Measurements from ENCODE around the gene CISTR. TPM values are rescaled to one million over a fixed set of nuclear protein-coding genes. Genes with fewer than 3 reads are reported as not detected.
"Not testable (repeated sequence)": the region's sequence is repeated elsewhere in the genome, so short reads cannot be mapped to it uniquely, and the experiment has no call there.

Gene CISTR
- total RNA-seq, 1 experiment from 2014 or later = not detected

DNA sequence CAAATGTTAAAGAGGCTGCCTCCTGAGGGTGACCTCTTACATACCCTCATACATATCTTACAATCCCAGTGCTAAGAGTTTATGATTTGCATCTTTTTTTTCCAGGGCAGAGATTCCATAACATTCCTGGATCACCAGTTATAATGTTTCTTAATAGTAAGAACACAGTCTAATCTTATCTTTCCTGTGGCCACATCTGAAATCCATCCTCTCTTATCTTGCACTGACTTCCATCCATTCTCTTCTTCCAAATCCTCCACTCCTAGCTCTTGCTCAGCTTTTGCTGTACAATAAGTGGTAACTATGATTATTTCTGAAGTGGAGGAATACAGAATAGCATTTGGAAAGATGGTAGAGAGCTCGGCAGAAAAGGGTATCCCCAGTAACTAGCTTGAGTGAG, 30.8 kb downstream of the CISTR start:
- DNase-seq (ENCODE audit: low spot score) = no peak

DNA sequence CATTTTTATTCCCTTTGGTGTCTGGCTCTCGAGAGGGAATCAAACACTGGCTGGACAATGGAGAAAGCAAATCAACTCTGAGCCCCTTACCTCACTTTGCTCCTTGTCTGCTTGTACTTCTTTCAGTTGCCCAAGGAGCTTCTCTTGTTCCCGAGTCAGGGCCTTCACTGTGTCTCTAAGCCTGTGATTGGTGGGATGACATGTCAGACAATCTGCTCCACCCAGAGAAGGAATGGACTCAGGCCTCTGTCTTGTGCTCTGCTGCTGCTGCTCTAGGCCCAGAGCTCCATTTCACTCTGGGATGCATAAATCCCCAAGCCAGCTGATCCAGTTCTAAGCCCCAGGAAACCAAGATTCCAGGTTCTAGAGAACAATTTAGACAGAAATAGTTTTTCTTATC, 32.1 kb downstream of the CISTR start:
- no peak for DNase-seq (ENCODE audit: low spot score)

GRCh38 chr12:53718567-53718966, 33.2 kb downstream of the CISTR start:
- DNase-seq (ENCODE audit: low spot score) = not testable (repeated sequence)

DNA sequence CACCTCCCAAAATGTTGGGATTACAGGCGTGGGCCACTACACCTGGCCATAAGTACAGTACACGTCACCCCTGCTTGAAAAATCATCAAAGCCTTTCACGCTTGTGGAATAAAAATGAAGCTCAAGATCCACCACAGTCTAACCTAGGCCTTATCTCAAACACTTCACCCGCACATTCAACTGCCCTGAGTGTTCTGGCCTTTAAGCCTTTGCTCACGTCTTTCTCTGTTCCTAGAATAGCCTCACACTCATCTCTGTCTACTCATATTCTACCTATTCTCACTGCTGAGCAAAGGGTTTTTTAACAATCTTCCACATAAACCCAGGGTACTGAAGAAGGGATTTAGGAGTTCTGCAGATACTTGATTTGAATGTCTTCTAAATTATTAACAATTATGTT, 34.5 kb downstream of the CISTR start:
- DNase-seq (ENCODE audit: low spot score) = no peak

DNA sequence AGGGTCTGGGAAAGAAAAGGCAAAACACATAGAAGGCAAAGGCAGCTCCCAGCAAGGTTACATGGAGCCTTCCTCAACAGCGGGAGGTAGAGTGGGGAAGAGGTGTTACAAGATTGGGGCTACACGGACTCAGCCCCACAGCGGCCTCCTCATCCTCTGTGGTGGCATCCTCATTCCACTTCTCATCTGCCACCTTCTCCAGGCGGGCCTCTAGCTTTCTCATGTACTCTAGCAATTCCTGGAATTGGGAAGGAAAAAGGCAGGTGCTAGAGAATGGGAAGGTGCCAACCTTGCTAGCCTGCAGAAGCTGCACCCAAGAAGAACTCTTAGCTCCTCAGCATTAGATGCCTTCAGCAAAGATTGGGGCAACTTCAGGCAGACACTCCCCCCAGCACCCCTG, 37.8 kb downstream of the CISTR start:
- DNase-seq (ENCODE audit: low spot score) = no peak

- DNase-seq (ENCODE audit: low spot score) = no peak
Measured at GRCh38 chr12:53713516-53713915, 38.3 kb downstream of the CISTR start.

DNA sequence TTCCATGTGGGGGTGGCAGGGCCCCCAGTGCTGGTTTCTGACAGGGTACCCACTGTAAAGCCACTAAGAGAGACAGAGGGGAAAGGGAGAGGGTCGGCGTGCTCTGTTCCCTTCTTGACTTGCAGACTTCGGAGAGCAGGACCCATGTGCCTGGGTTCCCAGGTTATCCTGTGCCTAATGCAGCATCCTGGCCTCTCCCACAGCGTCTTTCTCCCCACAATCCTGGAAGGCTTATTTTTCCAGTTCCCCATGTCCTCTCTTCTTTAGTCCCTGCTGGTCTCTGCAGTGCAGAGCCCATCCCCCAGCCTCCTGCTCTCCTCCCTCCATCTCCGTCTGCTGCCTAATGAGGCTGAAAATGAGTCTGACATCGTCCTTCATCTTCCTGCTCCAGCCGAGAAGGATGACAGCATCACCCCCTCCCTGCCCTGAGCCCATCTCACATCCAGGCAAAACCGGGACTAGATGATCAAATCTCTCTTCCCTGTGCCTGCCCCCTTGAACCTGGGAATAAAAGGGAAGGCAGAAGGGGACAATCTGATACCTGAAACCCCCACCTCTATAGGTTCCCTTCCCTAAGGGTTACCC, 39.6 kb downstream of the CISTR start:
- DNase-seq (ENCODE audit: low spot score) = no peak

GRCh38 chr12:53710091-53710490, 41.7 kb downstream of the CISTR start:
- DNase-seq (ENCODE audit: low spot score) = no peak

GRCh38 chr12:53709671-53710070, 42.1 kb downstream of the CISTR start:
- DNase-seq (ENCODE audit: low spot score) = no peak

DNA sequence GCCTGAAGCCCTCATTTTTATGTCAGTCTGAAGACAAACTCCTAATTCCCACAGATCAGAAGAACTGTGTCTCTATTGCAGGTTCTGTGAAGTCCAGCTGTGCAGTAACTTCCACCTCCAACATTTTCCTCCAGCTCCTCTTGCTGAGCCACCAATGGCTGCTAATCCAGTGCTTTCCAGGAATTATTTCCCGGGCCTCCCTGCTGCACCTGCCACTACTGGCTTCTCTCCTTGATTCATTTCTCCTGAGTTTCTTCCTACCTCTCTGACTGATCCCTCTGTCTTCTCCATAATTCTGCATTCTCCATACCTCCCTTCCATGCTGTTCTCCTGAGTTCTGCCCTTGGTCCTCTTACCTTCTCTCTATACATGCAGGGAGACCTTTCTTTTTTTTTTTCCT, 45.7 kb downstream of the CISTR start:
- DNase-seq (ENCODE audit: low spot score) = no peak

- DNase-seq (ENCODE audit: low spot score) = no peak
Measured at GRCh38 chr12:53703756-53704155, 48.0 kb downstream of the CISTR start.

DNA sequence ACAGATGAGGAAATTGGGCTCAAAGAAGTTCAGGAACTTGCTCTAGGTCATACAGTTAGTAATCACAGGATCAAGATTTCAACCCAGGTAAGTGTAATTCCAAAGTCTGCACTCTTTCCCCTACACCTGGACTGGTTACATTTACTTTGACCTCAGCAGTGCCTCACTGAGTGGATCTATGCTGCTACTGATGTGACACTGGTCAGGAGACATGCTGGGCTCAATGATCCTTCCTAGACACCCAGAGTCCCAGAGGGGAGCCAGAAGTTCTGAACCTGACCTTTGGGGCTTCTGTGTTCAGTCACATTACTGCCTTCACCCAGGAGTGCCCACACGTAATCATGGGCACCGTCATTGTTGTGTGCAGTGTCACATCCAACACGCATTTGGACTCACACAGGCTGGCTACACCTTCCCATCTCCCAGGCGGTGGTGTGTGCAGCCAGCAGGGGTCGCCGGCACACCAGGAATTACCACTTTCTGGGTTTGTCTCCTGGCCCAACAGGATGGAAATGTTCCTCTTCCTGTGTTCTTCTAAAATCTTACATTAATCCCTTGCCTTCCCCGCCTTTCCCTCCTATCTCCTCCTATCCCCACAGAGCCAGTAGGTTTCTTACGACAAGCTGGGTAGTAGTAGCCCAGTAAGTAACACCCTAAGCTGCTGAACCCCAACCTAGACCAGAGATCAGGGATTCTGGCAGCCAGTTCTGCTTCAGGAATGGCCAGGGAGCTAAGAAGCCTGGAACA, 50.1 kb downstream of the CISTR start:
- peak; percentile 67 for DNase-seq (ENCODE audit: low spot score)

DNA sequence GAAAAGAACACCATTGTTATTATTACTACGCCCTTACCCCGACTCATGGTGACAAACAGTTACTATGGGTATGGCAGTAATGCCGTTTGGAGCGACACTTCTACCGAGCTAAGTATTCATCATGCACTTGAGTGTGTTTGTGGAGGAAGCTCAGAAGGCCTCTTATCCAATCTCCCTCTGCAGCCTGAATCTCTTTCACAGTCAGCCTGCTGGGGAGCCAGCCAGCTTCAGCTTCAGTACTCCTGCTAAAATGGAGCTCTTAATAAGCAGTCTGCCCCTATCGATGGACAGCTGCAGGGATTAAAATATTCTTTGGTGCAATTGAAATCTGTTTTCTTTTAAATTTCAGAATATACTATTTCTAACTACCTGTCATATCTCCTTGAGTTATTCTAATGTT, 51.2 kb downstream of the CISTR start:
- no peak for DNase-seq (ENCODE audit: low spot score)

GRCh38 chr12:53699678-53700025, 52.1 kb downstream of the CISTR start:
- DNase-seq (ENCODE audit: low spot score) = no peak

DNA sequence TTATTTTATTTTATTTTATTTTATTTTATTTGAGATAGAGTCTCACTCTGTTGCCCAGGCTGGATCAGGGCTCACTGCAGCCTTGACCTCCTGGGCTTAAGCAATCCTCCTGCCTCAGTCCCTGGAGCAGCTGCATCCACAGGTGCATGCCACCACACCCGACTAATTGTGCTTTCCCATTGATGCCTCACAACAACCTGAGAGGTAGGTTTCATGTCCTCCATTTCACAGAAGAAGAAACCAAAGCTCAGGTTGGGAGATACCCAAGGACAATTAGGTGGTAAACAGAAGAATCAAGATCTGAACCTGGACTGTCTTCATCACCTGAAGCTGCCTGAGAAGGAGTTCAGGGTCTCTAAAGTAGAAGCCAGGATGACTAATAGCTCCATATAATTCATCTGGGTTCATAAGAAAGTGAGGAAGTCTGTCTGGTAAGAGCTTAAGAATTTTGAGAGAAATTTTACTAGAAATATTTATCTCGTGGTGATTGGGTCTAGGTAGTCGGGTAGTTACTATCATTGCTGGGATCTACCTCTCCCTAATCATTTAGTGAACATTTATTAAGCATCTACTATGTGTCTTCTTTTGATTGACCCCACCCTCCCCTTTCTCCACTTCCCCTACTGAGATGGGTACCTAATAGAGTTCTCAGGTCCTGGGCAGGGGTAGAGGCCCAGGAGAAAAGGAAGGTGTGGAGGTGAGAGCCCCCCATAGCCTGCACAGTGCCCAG, 52.7 kb downstream of the CISTR start:
- DNase-seq (ENCODE audit: low spot score) = no peak

- no peak for DNase-seq (ENCODE audit: low spot score)
Measured at GRCh38 chr12:53696655-53697331, 55.0 kb downstream of the CISTR start.

Other genes with a start within 250 kb of the CISTR start
- not detected in 2 replicates for gene NPFF, start 244.5 kb downstream of the CISTR start, total RNA-seq (2014; rRNA removed; shearing (Covaris generic))
- gene ATF7, start 125.6 kb downstream of the CISTR start, total RNA-seq (2014; rRNA removed; shearing (Covaris generic)) = 6.1 and 12.4 TPM in 2 replicates
- 391 and 444 TPM in 2 replicates for gene ATP5MC2, start 75.9 kb downstream of the CISTR start, total RNA-seq (2014; rRNA removed; shearing (Covaris generic))
- 24.3 and 33.5 TPM in 2 replicates for gene CALCOCO1, start 24.5 kb downstream of the CISTR start, total RNA-seq (2014; rRNA removed; shearing (Covaris generic))
- gene HOXC13, start 186.9 kb upstream of the CISTR start, total RNA-seq (2014; rRNA removed; shearing (Covaris generic)) = 2.0 and 4.4 TPM in 2 replicates
- gene HOXC12, start 202.9 kb upstream of the CISTR start, total RNA-seq (2014; rRNA removed; shearing (Covaris generic)) = not detected in 2 replicates
- gene HOXC11, start 221.1 kb upstream of the CISTR start, total RNA-seq (2014; rRNA removed; shearing (Covaris generic)) = 0.21 and 1.1 TPM in 2 replicates
- gene HOTAIR, start 223.0 kb upstream of the CISTR start, total RNA-seq (2014; rRNA removed; shearing (Covaris generic)) = 1.6 and 2.7 TPM in 2 replicates
- gene HOXC10, start 233.2 kb upstream of the CISTR start, total RNA-seq (2014; rRNA removed; shearing (Covaris generic)) = 2.0 and 8.7 TPM in 2 replicates
- 2.4 and 5.6 TPM in 2 replicates for gene HOXC9, start 248.2 kb upstream of the CISTR start, total RNA-seq (2014; rRNA removed; shearing (Covaris generic))